ENCODE data around the gene SMARCAL1.

DNA sequence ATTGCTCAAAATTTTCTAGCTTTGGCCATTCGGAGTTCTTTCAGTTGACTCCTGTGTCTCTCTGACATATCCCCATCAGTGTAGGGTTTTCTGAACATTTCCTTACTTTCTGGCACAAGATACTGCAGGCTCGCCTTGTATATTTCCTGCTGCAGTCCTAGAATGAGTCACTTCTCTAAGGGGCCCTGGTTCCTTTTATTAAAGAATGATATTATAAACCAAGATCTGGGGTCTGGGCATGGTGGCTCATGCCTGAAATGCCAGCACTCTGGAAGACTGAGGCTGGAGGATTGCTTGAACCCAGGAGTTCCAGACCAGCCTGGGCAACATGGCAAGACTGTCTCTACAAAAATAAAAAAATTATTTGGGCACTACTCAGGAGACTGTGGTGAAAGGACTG, 83.4 kb downstream of the SMARCAL1 start:
- TF ChIP-seq CTCF (conservative IDR thresholded peaks at IDR 0.05) (no peak), EZH2 (IDR thresholded peaks at IDR 0.05; ENCODE audit: low read depth) (no peak)

All from PC-9 (cell line).